ENCODE measurements around the gene SLC1A2. TPM values are rescaled to one million over a fixed set of nuclear protein-coding genes. Genes with fewer than 3 reads are reported as not detected.
A peak's percentile ranks its signal among the peaks of the same experiment; 100 is the strongest.

SLC1A2 gene
- total RNA-seq, 1 experiment from 2014 or later, result 0.50 TPM

DNA sequence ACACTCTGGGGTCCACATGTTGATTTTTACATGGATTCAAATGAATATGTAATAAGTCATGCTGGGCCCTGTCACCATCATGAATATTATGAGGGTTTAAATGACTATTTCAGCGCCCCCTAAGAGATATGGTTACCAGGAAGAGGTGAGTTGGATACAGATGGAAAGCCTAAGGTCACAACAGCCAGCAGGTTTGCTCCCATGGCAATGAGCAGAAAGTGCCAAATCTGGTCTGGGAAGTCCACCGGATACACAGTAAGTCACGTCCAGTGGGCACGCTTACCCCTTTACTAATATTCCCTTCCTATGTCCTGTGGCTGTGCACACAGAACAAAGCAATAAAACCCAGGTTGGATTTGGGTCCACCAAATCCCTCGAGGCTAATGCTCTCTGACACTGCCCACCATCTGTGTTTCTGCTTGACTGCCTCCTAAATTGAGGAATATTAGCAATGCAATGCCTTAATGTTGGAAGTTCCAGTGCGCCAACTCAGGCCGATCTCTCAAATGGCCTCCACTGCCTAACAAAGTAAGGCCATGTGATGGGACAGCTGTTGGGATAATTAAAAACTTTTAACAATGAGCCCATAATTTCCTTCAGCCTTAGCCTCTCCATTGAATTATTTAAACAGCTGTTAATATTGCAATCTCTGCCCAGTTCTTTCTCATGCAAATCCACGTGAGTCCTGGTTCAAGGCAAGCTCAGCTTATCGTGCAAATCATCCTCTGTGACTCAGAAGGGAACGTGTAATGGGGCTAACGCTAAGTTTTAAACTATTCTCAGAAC lies 97.6 kb downstream of the SLC1A2 start:
- Histone ChIP-seq H2BK12ac (ENCODE audit: insufficient read length, low read depth, low read length) (no peak overlapping the region), H4K20me1 (ENCODE audit: control insufficient read depth, insufficient read depth, insufficient read length) (no peaks in the 10 kb centered on the region), H3K18ac (ENCODE audit: insufficient read length, low read depth, low read length) (no peak overlapping the region), H3K23ac (ENCODE audit: insufficient read length, low read depth, low read length) (no peak overlapping the region), H4K5ac (ENCODE audit: insufficient read length, low read depth, low read length) (no peak overlapping the region), H4K91ac (ENCODE audit: insufficient read length, low read depth, low read length) (no peak overlapping the region), H3K79me2 (ENCODE audit: insufficient read depth, low read length) (no peaks in the 10 kb centered on the region), H3K56ac (ENCODE audit: insufficient read length, low read depth, low read length) (no peak overlapping the region), H3K79me1 (ENCODE audit: insufficient read depth, low read depth, low read length, poor library complexity, severe bottlenecking) (no peaks in the 10 kb centered on the region), H2BK20ac (ENCODE audit: low read depth, low read length, poor library complexity, severe bottlenecking) (no peak overlapping the region), H3K27me3 (ENCODE audit: insufficient read depth, low read length) (no peaks in the 10 kb centered on the region), H3K9ac (ENCODE audit: extremely low read depth, insufficient read length, low read length) (no peak overlapping the region), H3K4me2 (ENCODE audit: insufficient read depth, insufficient read length, low read length) (no peak overlapping the region), H3K9me3 (ENCODE audit: control insufficient read depth, low read depth, low read length) (no peaks in the 10 kb centered on the region), H2BK15ac (ENCODE audit: low read depth, low read length) (no peak overlapping the region), H2AFZ (ENCODE audit: low read length) (no peak overlapping the region), H3K4ac (ENCODE audit: low read depth, low read length) (no peak overlapping the region), H4K8ac (replicated peaks; ENCODE audit: insufficient read length, low read depth, low read length) (no peak overlapping the region), H3K14ac (ENCODE audit: insufficient read depth, low read length) (no peak overlapping the region; the same call in 1 of the 2 replicates), H3K4me1 (ENCODE audit: insufficient read depth, low read length) (peaks cover 5% of the 10 kb centered on the region; the same call in 1 of the 2 replicates), H3K23me2 (ENCODE audit: insufficient read length, low read depth, low read length, poor library complexity, severe bottlenecking) (no peaks in the 10 kb centered on the region), H2AK5ac (ENCODE audit: insufficient read length, low read length) (no peak overlapping the region), H2BK5ac (ENCODE audit: insufficient read length, low read length) (no peak overlapping the region), H3T11ph (ENCODE audit: low read length) (no peak overlapping the region), H2BK120ac (ENCODE audit: low read depth, low read length, poor library complexity, severe bottlenecking) (no peak overlapping the region), H3K27ac (ENCODE audit: insufficient read length, low read depth, low read length) (no peak overlapping the region)
- no peak overlapping the region for H3K4me3 Mint-ChIP-seq
- TF ChIP-seq, protein P1, sequence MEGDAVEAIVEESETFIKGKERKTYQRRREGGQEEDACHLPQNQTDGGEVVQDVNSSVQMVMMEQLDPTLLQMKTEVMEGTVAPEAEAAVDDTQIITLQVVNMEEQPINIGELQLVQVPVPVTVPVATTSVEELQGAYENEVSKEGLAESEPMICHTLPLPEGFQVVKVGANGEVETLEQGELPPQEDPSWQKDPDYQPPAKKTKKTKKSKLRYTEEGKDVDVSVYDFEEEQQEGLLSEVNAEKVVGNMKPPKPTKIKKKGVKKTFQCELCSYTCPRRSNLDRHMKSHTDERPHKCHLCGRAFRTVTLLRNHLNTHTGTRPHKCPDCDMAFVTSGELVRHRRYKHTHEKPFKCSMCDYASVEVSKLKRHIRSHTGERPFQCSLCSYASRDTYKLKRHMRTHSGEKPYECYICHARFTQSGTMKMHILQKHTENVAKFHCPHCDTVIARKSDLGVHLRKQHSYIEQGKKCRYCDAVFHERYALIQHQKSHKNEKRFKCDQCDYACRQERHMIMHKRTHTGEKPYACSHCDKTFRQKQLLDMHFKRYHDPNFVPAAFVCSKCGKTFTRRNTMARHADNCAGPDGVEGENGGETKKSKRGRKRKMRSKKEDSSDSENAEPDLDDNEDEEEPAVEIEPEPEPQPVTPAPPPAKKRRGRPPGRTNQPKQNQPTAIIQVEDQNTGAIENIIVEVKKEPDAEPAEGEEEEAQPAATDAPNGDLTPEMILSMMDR (conservative IDR thresholded peaks at IDR 0.05), result no peak
- no peaks in the 10 kb centered on the region; a peak in 1 of 5 replicates for H3K9me3 Mint-ChIP-seq
- peaks cover 17 to 23% of the 10 kb centered on the region in 2 experiments for H3K4me1 Mint-ChIP-seq
- H3K36me3 Mint-ChIP-seq (ENCODE audit: insufficient read depth in 1 of 3, low read depth in 3 of 3), result no peaks in the 10 kb centered on the region
- no CpG with 5 or more reads among the region's 11 CpGs for WGBS (ENCODE audit: extremely low coverage, insufficient read length, low lambda C conversion rate)
- DNase-seq, result no peak
- peak overlapping the region in 1 of 3 experiments; percentile 59; a peak in 1 of 7 replicates for H3K27ac Mint-ChIP-seq
- H3K27me3 Mint-ChIP-seq (ENCODE audit: low read depth), result peaks cover 30% of the 10 kb centered on the region

Data from H9 (cell line).